Measurements from ENCODE around the gene STRIP1.

DNA sequence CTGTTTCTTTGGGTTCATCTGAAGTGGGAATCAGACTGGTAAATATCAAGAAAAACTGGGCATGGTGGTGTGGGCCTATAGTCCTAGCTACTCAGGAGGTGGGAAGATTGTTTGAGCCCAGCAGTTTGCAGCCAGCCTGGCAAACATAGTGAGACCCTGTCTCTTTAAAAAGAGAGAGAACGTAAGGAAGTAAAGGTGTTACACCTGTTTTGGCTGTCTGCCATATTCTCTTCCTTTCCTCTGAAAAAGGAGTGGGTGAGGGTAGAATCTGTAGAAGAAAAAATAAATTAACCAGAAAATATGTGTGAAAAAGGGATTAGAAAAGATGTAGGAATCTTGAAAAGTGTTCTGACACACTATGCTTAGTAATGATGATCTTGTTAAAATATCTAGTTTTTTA is 29.8 kb upstream of the STRIP1 start:
- TF ChIP-seq, protein P1, sequence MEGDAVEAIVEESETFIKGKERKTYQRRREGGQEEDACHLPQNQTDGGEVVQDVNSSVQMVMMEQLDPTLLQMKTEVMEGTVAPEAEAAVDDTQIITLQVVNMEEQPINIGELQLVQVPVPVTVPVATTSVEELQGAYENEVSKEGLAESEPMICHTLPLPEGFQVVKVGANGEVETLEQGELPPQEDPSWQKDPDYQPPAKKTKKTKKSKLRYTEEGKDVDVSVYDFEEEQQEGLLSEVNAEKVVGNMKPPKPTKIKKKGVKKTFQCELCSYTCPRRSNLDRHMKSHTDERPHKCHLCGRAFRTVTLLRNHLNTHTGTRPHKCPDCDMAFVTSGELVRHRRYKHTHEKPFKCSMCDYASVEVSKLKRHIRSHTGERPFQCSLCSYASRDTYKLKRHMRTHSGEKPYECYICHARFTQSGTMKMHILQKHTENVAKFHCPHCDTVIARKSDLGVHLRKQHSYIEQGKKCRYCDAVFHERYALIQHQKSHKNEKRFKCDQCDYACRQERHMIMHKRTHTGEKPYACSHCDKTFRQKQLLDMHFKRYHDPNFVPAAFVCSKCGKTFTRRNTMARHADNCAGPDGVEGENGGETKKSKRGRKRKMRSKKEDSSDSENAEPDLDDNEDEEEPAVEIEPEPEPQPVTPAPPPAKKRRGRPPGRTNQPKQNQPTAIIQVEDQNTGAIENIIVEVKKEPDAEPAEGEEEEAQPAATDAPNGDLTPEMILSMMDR (conservative IDR thresholded peaks at IDR 0.05) = no peak
- no peak for TF ChIP-seq EZH2 (IDR thresholded peaks at IDR 0.05; ENCODE audit: low read depth)

Measured in PC-9 (cell line).